AML-193 (cell line): ENCODE data around the gene RNF175.
A peak's percentile ranks its signal among the peaks of the same experiment; 100 is the strongest.
"Not testable (repeated sequence)": the region's sequence is repeated elsewhere in the genome, so short reads cannot be mapped to it uniquely, and the experiment has no call there.

Experiments
- DNase-seq, 2 experiments: peaks; one replicate each; lab custom pipeline; 2025; lab: John Stamatoyannopoulos, UW

Gene RNF175

DNA sequence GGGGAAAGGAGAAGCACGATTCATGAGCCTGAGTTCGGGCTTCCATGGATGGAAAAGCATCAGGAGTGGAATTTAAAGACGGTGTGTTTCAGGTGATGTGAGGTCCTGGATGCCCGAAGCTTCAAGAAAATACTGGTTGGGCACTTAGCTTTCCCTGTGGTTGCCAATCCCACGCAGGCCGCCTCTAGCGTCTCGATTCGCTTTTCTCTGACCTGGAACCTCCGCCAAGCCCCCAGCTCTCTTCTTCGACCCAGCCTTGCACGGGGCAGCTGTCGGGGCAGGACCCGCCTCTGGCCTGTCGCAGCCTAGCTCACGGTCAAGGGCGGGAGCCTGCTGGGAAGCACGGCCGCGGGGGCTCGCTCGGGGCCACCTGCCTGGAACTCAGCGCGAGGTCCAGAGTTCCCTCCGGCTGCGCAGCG, 76.1 kb downstream of the RNF175 start:
- no peak for DNase-seq

DNA sequence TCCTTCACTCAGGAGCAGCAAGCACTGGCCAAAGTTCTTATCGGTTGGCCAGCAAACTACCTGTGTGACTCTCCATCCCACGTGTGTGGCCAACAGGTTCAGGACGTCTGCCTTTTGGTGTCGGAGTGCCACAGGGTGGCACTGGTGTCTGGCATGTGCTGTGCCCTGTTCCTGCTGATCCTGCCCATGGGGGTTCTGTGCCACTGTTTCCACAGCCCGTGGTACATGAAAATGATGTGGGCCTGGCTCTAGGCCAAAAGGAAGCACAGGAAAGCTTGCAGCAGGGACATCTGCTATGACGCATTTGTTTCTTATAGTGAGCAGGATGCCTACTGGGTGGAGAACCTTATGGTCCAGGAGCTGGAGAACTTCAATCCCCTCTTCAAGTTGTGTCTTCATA, 80.3 kb downstream of the RNF175 start:
- no peak for DNase-seq

GRCh38 chr4:153676984-153677383, 82.8 kb downstream of the RNF175 start:
- DNase-seq: no peak

DNA sequence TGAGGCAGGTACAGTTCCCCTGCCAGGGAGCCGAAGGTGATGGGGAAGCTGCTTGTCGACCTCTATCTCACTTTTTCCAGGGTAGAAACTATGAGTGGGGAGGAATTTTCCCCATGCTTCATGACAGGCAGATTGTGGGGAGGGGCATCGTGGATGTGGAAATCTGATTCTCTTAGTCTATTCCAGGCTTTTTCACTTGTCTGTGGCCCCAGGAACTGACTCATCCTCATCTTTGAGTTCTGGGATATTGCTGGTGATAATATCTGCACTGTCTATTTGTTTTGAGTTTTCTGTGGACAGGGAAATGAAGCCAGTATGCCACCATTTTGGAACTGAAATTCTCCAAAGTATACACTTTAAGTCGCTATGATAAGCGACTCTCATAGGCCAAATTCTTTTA, 83.3 kb downstream of the RNF175 start:
- no peak for DNase-seq

DNA sequence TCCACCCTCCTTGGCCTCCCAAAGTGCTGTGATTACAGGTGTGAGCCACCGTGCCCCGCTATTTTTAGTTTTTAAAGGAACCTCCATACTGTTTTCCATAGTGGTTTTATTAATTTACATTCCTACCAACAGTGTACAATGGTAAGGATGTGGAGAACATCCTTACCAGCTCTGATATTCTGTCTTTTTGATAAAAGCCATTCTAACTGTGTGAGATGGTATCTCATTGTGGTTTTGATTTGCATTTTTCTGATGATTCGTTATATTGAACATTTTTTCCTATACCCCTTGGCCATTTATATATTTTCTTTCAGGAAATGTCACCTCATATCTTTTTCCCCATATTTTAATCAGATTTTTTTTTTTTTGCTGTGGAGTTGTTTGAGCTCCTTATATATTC, 90.0 kb downstream of the RNF175 start:
- no peak for DNase-seq

DNA sequence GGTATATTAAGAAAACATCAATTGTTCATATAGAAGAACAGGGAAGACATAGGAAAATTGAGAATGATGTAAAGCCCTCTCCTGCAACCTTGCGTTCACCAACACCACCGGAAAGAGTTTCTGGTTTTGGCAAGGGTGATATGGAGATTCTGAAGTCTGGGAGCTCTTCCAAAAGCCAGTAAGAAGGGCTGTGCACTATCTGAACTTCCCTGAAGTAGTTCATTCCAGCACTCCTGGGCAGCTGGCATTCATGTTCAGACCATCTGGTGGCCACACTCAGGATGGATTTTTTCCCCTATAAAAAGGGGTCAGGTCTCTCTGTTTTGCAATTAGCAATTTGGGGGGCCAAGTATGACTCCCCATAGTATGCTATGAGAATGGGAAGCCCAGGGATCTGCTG, 91.2 kb downstream of the RNF175 start:
- DNase-seq: no peak

GRCh38 chr4:153666505-153666904, 93.3 kb downstream of the RNF175 start:
- DNase-seq: not testable (repeated sequence)

- DNase-seq: no peak
These were observed 96.2 kb downstream of the RNF175 start for GRCh38 chr4:153663667-153664066.

DNA sequence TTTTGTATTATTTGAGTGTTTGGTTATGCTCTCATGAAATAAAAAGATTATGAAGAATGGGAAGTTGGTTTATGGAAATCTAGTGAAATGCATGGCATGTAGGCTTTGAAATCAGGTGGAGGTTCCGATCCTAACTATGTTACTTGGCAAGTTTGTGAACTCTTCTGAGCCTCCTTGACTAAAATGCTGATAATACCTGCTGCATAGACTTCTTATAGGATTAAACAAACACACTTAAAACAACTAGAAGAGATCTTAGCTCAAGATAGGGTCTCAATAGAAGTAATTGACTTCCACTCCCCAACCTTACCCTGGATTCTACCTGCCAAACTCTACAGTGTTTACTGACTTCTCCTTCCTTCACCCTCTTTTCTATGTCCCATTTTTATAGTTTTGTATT, 97.9 kb downstream of the RNF175 start:
- DNase-seq: no peak

- DNase-seq: peak; percentile 94
These were observed 98.5 kb downstream of the RNF175 start for GRCh38 chr4:153661215-153661822.
